ENCODE measurements around the gene NPS. TPM values are rescaled to one million over a fixed set of nuclear protein-coding genes. Genes with fewer than 3 reads are reported as not detected.

NPS gene
- total RNA-seq, 4 donors from 2014 or later: not detected

DNA sequence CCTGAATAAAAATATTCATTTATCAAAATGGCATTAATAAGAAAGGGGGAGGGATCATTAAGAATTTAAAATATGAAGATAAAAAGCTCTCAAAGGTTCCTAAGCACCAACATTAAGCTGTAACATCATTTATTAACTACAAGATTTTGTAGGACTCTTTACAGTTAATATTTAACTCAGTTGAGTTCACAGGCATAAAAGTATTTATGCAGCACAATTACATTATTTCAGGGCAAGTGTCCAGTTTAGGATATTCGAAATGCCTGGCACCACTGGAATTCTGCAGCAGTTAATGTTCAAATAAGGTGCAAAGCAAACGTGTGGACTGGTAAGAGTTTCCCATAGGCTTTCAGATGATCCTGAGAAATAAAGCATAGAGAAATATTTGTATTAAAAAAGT, 30.5 kb downstream of the NPS start:
- intact Hi-C loops (cut with DNase I): no loop called here
- no peak for TF ChIP-seq CTCF (IDR thresholded peaks at IDR 0.05)
- TF ChIP-seq POLR2A (IDR thresholded peaks at IDR 0.05): no peak
- no peaks in the 10 kb centered on the region for H3K9me3 ChIP-seq
- 27 to 33% methylated on average over 2 of the region's 2 CpGs for WGBS, 2 donors
- H3K4me3 ChIP-seq: no peak overlapping the region
- DNase-seq: no peak
- H3K36me3 ChIP-seq: no peaks in the 10 kb centered on the region
- H3K27ac ChIP-seq: no peak overlapping the region
- H3K4me1 ChIP-seq: no peaks in the 10 kb centered on the region
- no peaks in the 10 kb centered on the region for H3K27me3 ChIP-seq

DNA sequence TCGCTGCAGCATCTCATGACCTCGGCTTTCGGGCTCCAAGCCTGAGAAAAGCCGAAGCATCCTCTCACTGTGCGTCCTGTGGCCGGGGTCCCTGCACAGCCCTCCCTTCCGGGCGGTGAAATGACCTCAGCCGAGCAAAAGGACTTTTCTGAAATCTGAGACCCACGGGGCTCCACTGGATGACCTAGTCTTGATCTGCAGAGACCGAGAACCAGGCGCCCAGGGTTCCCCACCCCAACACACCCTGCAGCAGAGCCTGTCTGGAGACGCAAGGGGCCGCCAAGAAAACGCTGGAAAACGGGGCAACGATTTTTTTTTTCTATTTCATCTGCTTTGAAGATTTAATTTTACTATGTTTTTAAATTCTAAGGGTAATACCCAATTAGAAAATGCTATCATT, 31.7 kb downstream of the NPS start:
- 64 to 73% methylated on average over 6 to 10 of the region's 17 CpGs for WGBS, 2 donors

DNA sequence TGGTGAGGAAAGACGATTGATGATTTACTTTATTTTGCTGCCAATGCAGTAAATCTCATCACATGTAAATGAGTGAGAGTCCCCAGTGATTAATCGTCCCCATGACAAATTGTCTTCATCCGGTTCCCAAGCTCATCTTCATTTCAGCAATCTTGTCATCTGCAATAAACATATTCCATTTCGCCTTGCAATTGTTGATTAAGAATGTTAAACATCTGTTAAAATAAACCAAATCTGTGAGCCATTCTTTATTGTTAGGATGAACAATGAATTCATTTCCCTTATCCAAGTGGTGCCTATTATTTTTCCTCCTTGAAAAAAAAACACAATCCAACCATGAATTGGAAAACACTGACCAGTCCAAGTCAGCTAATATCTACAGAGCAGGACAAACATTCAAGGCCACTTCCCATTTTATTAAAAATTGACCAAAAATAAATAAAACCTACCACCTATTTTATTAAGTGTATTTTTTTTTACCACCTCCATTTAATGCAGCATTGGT, 36.5 kb downstream of the NPS start:
- TF ChIP-seq CTCF (IDR thresholded peaks at IDR 0.05): no peak
- no peak for TF ChIP-seq POLR2A (IDR thresholded peaks at IDR 0.05)
- Histone ChIP-seq H3K27me3 (peaks cover 0 to 10% (median 0%) of the 10 kb centered on the region in 4 donors), H3K4me3 (no peak overlapping the region), H3K27ac (no peak overlapping the region), H3K4me1 (no peaks in the 10 kb centered on the region), H3K36me3 (no peaks in the 10 kb centered on the region), H3K9me3 (no peaks in the 10 kb centered on the region)
- intact Hi-C loops (cut with DNase I): no loop called here
- WGBS, 2 donors: 44 to 60% methylated on average over 4 of the region's 4 CpGs
- DNase-seq: no peak

More for the DNA sequence above, 31.7 kb downstream of the NPS start:
- Histone ChIP-seq H3K36me3 (no peaks in the 10 kb centered on the region), H3K27me3 (peaks cover 0 to 4% (median 0%) of the 10 kb centered on the region in 4 donors), H3K27ac (no peak overlapping the region), H3K4me1 (no peaks in the 10 kb centered on the region), H3K4me3 (no peak overlapping the region), H3K9me3 (no peaks in the 10 kb centered on the region)
- intact Hi-C loops (cut with DNase I): no loop called here
- DNase-seq: no peak
- no peak for TF ChIP-seq CTCF (IDR thresholded peaks at IDR 0.05)
- no peak for TF ChIP-seq POLR2A (IDR thresholded peaks at IDR 0.05)

DNA sequence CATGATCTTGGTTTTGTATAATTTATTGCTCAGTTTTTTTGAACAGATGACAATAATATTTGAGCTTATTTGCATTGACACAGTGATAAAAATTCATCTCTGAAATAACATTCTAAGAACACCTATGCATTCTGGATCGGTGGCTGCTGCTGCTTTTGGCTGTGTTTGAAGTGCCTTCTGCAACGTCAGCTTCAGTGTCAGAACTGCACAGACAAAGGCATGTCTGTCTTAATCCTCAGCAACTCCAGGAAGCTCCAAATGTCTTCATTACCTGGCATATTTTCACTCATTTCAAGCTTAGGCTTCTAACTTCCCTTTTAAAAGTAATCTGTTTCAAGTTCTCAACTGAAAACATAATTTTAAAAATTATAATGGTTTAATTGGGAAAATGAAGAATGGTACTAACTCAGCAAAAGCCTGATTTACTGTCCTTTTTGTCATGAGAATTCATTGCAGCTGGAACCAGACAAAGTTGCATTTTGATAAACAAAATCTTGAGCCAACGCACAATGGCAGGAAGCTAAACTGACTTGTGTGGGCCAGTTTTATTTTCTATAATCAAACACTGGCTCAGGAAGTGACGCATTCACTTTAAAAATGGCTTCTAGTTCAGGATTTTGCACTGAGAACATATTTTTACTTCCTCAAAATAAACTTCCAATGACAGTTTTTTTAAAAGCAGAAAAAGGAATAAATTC, 38.7 kb downstream of the NPS start:
- no peak for DNase-seq
- H3K27me3 ChIP-seq: peaks cover 0 to 10% (median 0%) of the 10 kb centered on the region in 4 donors
- 28 to 46% methylated on average over 4 of the region's 4 CpGs for WGBS, 2 donors
- TF ChIP-seq POLR2A (IDR thresholded peaks at IDR 0.05) (no peak), CTCF (IDR thresholded peaks at IDR 0.05) (no peak)
- no peaks in the 10 kb centered on the region for H3K9me3 ChIP-seq
- intact Hi-C loops (cut with DNase I): no loop called here
- H3K4me1 ChIP-seq: no peaks in the 10 kb centered on the region
- no peak overlapping the region for H3K4me3 ChIP-seq
- no peaks in the 10 kb centered on the region for H3K36me3 ChIP-seq
- no peak overlapping the region for H3K27ac ChIP-seq

DNA sequence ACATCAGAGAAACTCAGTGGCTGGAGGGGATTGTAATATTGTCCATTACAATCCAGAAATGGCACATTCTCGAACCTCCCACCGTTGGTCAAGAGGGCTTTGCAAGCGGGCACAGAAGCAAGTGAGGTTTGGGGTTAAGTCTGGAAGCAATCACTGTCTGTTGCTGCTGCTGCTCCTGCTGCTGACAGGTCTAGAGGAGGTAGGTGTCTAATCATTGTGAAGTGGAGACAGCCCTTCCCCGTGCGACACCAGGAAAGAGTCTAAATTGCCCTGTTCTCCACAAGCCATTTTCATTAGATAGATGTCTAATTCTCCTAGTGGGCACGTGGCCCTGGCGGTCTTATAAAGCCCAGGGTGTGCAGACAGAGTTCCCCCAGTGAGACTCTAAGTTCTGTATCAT, 43.5 kb downstream of the NPS start:
- H3K4me3 ChIP-seq: no peak overlapping the region
- no peaks in the 10 kb centered on the region for H3K27me3 ChIP-seq
- TF ChIP-seq CTCF (IDR thresholded peaks at IDR 0.05): no peak
- no peaks in the 10 kb centered on the region for H3K9me3 ChIP-seq
- H3K4me1 ChIP-seq: no peaks in the 10 kb centered on the region
- H3K36me3 ChIP-seq: no peaks in the 10 kb centered on the region
- WGBS, 2 donors: 64 to 66% methylated on average over 7 of the region's 7 CpGs
- H3K27ac ChIP-seq: no peak overlapping the region
- intact Hi-C loops (cut with DNase I): no loop called here
- DNase-seq: no peak
